IPS DF 6.9 (cell line): ENCODE results near the gene PDYN.

Experiments
- DNase-seq: peaks from one replicate; pipeline ENCODE4 v3.0.0-alpha.2; 2013; ENCODE audit warnings: low read depth, low spot score
- H3K27ac ChIP-seq: one replicate; pipeline ENCODE4 v1.5.1; 2013; ENCODE audit warnings: low read length, control low read depth
- H3K27me3 ChIP-seq: 2 replicates; pipeline ENCODE4 v1.6.1; 2013; ENCODE audit warnings: mild to moderate bottlenecking, low read length; ENCODE audit not compliant: control insufficient read depth, insufficient read depth
- H3K36me3 ChIP-seq: 2 replicates; pipeline ENCODE4 v1.6.1; 2013; ENCODE audit warnings: low read length; ENCODE audit not compliant: control insufficient read depth, insufficient read depth
- H3K4me1 ChIP-seq: 2 replicates; pipeline ENCODE4 v1.6.1; 2013; ENCODE audit warnings: low read length; ENCODE audit not compliant: control insufficient read depth, insufficient read depth
- H3K4me3 ChIP-seq: 2 replicates; pipeline ENCODE4 v1.5.1; 2013; ENCODE audit warnings: mild to moderate bottlenecking, low read length
- H3K9me3 ChIP-seq: 2 replicates; pipeline ENCODE4 v1.6.1; 2013; ENCODE audit warnings: low read length, inconsistent platforms; ENCODE audit not compliant: control insufficient read depth, insufficient read depth
- WGBS: extraction: QIAGEN DNeasy Blood & Tissue Kit; methylation state at CpG from one replicate; pipeline ENCODE4 v1.1.7; 2013; ENCODE audit warnings: mixed read lengths, missing lambda C conversion rate; ENCODE audit not compliant: insufficient read length, insufficient coverage; 5-methylcytosine and 5-hydroxymethylcytosine counted together

The PDYN gene

GRCh38 chr20:1995531-1996310 is 1.9 kb upstream of the PDYN start:
- DNase-seq: no peak
- WGBS: no CpG with 5 or more reads among the region's 10 CpGs
- no peak overlapping the region for H3K27ac ChIP-seq
- H3K9me3 ChIP-seq: no peaks in the 10 kb centered on the region
- no peaks in the 10 kb centered on the region for H3K27me3 ChIP-seq
- H3K36me3 ChIP-seq: no peaks in the 10 kb centered on the region
- no peaks in the 10 kb centered on the region for H3K4me1 ChIP-seq
- no peak overlapping the region for H3K4me3 ChIP-seq

- no peaks in the 10 kb centered on the region for H3K36me3 ChIP-seq
- no peak overlapping the region for H3K4me3 ChIP-seq
- no peaks in the 10 kb centered on the region for H3K9me3 ChIP-seq
- H3K4me1 ChIP-seq: no peaks in the 10 kb centered on the region; the same call in 1 of the 2 replicates
- DNase-seq: no peak
- H3K27me3 ChIP-seq: no peaks in the 10 kb centered on the region
- no CpG with 5 or more reads among the region's 14 CpGs for WGBS
- H3K27ac ChIP-seq: no peak overlapping the region
Observed at GRCh38 chr20:1994627-1995026, 769 bp upstream of the PDYN start.

GRCh38 chr20:1992359-1993110 is 1.3 kb downstream of the PDYN start:
- no peak overlapping the region for H3K27ac ChIP-seq
- DNase-seq: no peak
- WGBS: no CpG with 5 or more reads among the region's 8 CpGs
- no peaks in the 10 kb centered on the region; the same call in 1 of the 2 replicates for H3K4me1 ChIP-seq
- no peak overlapping the region for H3K4me3 ChIP-seq
- no peaks in the 10 kb centered on the region for H3K9me3 ChIP-seq
- H3K27me3 ChIP-seq: no peaks in the 10 kb centered on the region
- H3K36me3 ChIP-seq: no peaks in the 10 kb centered on the region

- no peak for DNase-seq
- Histone ChIP-seq H3K36me3 (no peaks in the 10 kb centered on the region), H3K4me3 (no peak overlapping the region), H3K27ac (no peak overlapping the region), H3K27me3 (no peaks in the 10 kb centered on the region), H3K9me3 (no peaks in the 10 kb centered on the region), H3K4me1 (no peaks in the 10 kb centered on the region; the same call in 1 of the 2 replicates)
- no CpG with 5 or more reads among the region's 3 CpGs for WGBS
Observed at GRCh38 chr20:1987826-1988225, 6.0 kb downstream of the PDYN start.

GRCh38 chr20:1983301-1983700 is 10.6 kb downstream of the PDYN start:
- no peaks in the 10 kb centered on the region for H3K9me3 ChIP-seq
- H3K36me3 ChIP-seq: no peaks in the 10 kb centered on the region
- no peak overlapping the region for H3K4me3 ChIP-seq
- H3K27ac ChIP-seq: no peak overlapping the region
- no CpG with 5 or more reads among the region's 4 CpGs for WGBS
- DNase-seq: no peak
- no peaks in the 10 kb centered on the region for H3K4me1 ChIP-seq
- no peaks in the 10 kb centered on the region for H3K27me3 ChIP-seq

GRCh38 chr20:1982686-1983085 is 11.2 kb downstream of the PDYN start:
- H3K27me3 ChIP-seq: no peaks in the 10 kb centered on the region

GRCh38 chr20:1979106-1979778 is 14.6 kb downstream of the PDYN start:
- WGBS: no CpG with 5 or more reads among the region's 3 CpGs
- Histone ChIP-seq H3K4me1 (no peaks in the 10 kb centered on the region), H3K27ac (no peak overlapping the region), H3K27me3 (no peaks in the 10 kb centered on the region), H3K4me3 (no peak overlapping the region), H3K36me3 (no peaks in the 10 kb centered on the region), H3K9me3 (no peaks in the 10 kb centered on the region)
- DNase-seq: no peak

More at GRCh38 chr20:1982686-1983085, 11.2 kb downstream of the PDYN start:
- Histone ChIP-seq H3K36me3 (no peaks in the 10 kb centered on the region), H3K4me3 (no peak overlapping the region), H3K27ac (no peak overlapping the region), H3K9me3 (no peaks in the 10 kb centered on the region), H3K4me1 (no peaks in the 10 kb centered on the region)
- DNase-seq: no peak
- no CpG with 5 or more reads among the region's 5 CpGs for WGBS

- WGBS: no CpG with 5 or more reads among the region's 11 CpGs
- Histone ChIP-seq H3K27me3 (no peaks in the 10 kb centered on the region), H3K27ac (no peak overlapping the region)
Observed at GRCh38 chr20:1975291-1975690, 18.6 kb downstream of the PDYN start.

GRCh38 chr20:1973601-1974440 is 20.0 kb downstream of the PDYN start:
- Histone ChIP-seq H3K4me1 (no peaks in the 10 kb centered on the region), H3K9me3 (no peaks in the 10 kb centered on the region), H3K27ac (no peak overlapping the region), H3K36me3 (no peaks in the 10 kb centered on the region), H3K4me3 (no peak overlapping the region), H3K27me3 (no peaks in the 10 kb centered on the region)
- DNase-seq: no peak
- WGBS: no CpG with 5 or more reads among the region's 15 CpGs

More at GRCh38 chr20:1975291-1975690, 18.6 kb downstream of the PDYN start:
- no peak overlapping the region for H3K4me3 ChIP-seq
- no peaks in the 10 kb centered on the region for H3K36me3 ChIP-seq
- no peaks in the 10 kb centered on the region for H3K9me3 ChIP-seq
- DNase-seq: no peak
- H3K4me1 ChIP-seq: no peaks in the 10 kb centered on the region
